Suppressor macrophage (primary cell): ENCODE data around the gene LEMD3.

ENCODE experiments used
- DNase-seq, 4 experiments: peaks; one replicate each; pipeline ENCODE4 v3.0.0-alpha.2; 2020 to 2022

LEMD3 gene

GRCh38 chr12:65170209-65170881 is 962 bp downstream of the LEMD3 start:
- peak; percentile 37 to 78 (median 62) for DNase-seq

- DNase-seq: no peak
These were observed 1.7 kb downstream of the LEMD3 start for GRCh38 chr12:65171073-65171472.

GRCh38 chr12:65171870-65172269 is 2.5 kb downstream of the LEMD3 start:
- DNase-seq: no peak

DNA sequence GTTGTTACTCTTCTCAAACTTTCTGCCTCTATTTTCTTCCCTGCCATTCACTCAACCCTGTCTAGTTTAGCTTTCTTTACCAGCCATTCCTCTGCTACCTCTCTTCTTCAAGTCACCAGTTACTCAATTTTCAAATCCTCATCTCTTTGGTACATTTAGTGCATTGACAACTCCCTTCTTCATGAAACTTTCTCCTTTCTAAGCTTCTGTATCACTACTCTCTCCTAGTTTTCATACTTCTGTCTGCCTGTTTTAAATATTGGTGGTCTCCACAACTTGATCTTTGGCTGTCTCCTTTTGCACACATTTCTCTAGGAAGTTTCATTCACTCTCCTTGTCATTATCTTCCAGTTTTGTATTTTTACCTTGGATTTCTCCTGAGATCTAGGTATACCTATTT is 6.0 kb downstream of the LEMD3 start:
- no peak for DNase-seq

DNA sequence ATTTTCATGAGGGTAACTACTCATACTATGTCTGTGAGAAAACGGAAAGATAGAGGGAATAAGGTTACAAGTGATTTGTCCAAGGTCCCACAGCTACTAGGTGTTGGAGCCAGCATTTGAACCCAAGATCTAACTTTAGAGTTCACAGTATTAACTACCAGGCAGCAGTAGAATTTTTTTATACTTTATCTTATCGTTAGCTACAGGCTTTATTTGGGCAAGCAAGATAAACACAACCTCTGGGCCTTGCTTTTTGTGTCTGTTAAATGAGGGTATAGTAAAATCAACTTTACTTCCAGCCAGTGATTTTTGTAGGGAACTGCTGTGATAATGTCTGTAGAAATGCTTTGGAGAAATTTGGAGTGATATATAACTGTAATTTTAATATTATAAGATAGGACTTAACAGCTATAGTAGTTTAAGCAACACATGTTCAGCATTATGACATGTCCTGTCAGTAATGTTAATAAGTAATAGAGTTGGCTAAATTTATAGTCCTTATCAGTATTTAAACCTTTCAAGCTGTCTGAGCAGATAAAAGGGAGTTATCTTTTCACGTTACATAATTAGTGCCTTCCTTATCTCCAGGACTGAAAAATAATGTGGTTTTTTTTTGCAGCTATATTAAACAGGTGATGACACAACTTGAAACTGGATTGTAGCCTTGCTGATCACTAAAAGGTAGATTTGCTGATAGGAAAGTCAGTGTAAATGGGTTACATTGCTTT is 12.8 kb downstream of the LEMD3 start:
- no peak for DNase-seq

GRCh38 chr12:65184176-65184857 is 14.9 kb downstream of the LEMD3 start:
- no peak for DNase-seq

DNA sequence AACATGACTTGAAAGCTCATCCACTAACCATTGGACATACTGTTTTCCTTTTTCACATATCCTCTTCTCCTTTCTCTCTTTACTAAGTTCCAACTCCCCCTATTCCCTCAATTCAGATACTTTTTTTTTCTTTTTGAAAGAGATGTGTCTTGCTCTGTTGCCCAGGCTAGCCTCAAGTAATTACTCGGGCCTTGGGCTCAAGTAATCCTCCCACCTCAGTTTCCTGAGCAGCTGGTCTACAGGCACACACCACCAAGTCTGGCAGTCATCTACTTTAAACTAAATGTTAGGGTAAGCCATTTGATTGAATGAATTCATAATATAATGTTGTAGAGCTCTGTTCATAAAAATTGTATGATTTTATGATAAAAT is 15.5 kb downstream of the LEMD3 start:
- no peak for DNase-seq

GRCh38 chr12:65187665-65188064 is 18.3 kb downstream of the LEMD3 start:
- no peak for DNase-seq

- peak in 3 of 4 experiments; percentile 10 to 36 (median 28) for DNase-seq
These were observed 18.9 kb downstream of the LEMD3 start for GRCh38 chr12:65188179-65188701.

- DNase-seq: no peak
These were observed 19.8 kb downstream of the LEMD3 start for GRCh38 chr12:65189028-65189718.

DNA sequence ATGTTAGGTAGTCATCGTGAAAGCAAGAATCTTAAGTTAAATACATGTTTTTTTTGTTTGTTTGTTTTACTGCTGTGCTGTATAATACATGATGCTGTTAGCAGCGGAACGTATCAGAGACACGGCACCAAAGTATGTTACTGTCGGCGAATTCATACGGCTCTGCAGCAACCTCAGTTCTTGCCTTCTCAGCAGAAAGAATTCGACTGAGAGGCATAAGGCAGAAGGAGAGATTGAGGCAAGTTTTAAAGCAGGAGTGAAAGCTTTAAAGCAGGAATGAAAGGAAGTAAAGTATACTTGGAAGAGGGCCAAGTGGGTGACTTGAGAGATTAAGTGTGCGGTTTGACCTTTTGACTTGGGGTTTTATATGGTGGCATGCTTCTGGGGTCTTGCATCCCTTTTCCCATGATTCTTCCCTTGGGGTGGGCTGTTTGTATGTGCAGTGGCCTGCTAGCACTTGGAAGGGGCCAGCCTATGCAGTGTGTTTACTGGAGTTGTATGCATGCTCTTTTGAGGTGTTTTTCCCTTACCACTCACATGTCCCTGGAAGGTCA is 23.7 kb downstream of the LEMD3 start:
- peak in 1 of 4 experiments; percentile 6 for DNase-seq

DNA sequence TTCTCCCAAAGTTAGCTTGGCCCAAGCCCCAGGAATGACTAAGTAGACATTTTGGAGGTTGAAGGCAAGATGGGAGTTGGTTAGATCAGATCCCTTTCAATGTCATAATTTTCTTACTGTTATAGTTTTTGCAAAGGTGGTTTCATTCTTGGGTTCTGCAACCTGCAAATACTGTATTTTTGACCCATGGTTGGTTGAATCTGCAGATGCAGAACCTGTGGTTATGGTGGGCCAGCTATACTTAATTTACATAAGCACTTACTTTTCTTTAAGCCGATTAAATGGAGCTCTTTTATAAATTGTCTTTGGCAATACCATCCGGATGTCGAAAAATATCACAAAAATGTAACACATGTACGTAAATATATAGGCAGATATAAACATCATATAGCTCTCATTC is 25.6 kb downstream of the LEMD3 start:
- DNase-seq: no peak

- DNase-seq: no peak
These were observed 26.1 kb downstream of the LEMD3 start for GRCh38 chr12:65195387-65196055.

DNA sequence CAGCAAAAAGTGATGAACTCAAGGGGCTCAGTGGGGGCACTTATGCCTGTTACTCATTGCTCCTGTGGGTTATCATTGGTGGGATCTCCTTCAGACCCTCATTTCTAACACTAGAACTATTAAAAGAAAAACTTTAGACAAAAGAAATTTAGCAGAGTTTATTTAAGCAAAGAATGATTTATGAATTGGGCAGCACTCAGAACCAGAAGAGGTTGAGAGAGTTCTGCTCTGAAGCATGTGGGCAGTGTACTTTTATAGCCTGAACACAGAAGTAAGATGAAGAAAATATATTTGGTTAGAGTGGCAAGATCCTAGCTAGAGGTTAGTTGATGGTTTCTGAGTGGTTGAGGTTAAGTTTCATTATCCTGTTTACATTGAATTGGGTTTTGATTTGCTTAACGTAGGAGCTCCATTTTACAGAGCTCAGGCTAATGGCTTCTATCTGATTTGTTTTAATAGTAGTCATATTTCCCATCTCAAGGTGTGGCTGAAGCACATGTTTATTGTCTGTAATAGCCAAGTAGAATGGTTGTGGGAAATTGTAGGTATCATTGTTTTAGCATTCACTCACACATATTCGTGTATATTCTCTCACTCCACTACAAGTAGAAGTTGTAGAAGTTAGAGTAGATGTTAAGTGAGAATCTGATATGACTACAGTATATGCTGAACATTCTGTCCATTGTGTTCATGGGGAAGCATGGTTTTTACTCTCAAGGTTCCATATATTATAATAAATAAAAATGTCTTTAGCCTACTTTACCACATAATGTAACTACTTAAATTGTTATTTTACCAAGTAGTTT is 27.6 kb downstream of the LEMD3 start:
- no peak for DNase-seq

- DNase-seq: no peak
These were observed 30.2 kb downstream of the LEMD3 start for GRCh38 chr12:65199604-65200003.

DNA sequence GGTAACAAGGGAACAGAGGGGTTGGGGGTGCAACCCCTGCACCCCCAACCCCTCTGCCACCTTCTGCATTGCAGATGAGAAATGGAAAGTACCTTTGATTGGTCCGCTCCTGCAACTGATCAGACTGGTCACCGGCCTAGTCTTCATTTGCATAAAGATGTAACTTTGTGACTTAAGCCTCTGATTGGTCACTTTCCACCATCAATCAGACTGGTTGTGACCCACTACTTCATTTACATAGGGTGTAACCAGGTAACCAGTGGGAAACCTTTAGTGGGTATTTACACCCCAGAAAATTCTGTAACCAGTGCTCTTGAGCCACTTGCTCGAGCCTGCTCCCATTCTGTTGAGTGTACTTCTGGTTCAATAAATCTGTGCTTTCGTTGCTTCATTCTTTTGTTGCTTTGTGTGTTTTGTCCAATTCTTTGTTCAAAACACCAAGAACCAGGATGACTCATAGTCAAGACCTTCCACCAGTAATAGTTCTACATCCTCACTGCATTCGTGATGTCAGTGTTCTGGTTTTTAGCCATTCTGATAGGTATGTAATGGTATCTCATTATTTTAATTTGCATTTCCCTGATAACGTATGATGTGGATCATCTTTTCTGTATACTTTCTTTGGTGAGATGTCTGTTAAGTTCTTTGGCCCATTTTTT is 30.8 kb downstream of the LEMD3 start:
- DNase-seq: no peak

DNA sequence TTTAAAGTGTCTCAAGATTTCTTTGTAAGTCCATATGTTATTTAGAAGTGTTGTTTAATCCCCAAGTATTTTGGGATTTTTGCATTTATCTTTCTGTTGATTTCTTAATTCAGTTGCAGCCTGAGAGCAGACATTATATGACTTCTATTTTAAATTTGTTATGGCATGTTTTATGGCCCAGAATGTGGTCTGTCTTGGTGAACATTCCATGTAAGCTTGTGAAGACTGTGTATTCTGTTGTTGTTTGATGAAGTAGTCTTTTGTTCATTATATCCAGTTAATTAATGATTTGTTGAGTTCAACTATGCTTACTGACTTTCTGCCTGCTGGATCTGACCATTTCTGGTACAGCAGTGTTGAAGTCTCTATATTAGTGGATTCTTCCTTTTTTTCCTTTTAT is 34.0 kb downstream of the LEMD3 start:
- DNase-seq: no peak

- no peak for DNase-seq
These were observed 35.6 kb downstream of the LEMD3 start for GRCh38 chr12:65204886-65205525.

- DNase-seq: no peak
These were observed 36.5 kb downstream of the LEMD3 start for GRCh38 chr12:65205886-65206285.

DNA sequence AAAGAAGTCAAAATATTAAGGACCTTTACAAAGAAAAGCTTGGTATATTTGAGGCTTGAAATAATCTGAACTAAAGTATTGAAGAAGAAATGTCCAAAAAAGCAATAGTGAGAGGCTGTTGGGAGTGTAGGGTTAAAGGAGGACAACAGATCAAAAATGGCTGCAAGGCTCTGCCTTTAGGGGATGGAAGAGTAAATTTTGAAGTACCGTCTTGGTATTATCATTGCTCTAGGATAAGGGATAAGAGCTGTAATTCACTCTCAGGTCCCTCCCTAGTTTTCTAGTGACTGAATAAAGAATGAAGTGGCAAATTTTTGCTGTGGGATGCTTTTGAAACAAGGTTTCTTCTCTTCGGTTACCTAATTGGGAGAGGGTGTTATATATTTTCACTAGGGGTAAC is 38.7 kb downstream of the LEMD3 start:
- no peak for DNase-seq
